ENCODE data around the gene MGST2. TPM values are rescaled to one million over a fixed set of nuclear protein-coding genes. Genes with fewer than 3 reads are reported as not detected.

Gene MGST2
- total RNA-seq, 1 donor from 2014 or later: 134 TPM

GRCh38 chr4:139719381-139720101 lies 53.9 kb downstream of the MGST2 start:
- peaks cover 29% of the 10 kb centered on the region for H3K36me3 ChIP-seq
- H3K9me3 ChIP-seq (replicated peaks): no peaks in the 10 kb centered on the region
- TF ChIP-seq, protein P1, sequence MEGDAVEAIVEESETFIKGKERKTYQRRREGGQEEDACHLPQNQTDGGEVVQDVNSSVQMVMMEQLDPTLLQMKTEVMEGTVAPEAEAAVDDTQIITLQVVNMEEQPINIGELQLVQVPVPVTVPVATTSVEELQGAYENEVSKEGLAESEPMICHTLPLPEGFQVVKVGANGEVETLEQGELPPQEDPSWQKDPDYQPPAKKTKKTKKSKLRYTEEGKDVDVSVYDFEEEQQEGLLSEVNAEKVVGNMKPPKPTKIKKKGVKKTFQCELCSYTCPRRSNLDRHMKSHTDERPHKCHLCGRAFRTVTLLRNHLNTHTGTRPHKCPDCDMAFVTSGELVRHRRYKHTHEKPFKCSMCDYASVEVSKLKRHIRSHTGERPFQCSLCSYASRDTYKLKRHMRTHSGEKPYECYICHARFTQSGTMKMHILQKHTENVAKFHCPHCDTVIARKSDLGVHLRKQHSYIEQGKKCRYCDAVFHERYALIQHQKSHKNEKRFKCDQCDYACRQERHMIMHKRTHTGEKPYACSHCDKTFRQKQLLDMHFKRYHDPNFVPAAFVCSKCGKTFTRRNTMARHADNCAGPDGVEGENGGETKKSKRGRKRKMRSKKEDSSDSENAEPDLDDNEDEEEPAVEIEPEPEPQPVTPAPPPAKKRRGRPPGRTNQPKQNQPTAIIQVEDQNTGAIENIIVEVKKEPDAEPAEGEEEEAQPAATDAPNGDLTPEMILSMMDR (IDR thresholded peaks at IDR 0.05; ENCODE audit: borderline replicate concordance): no peak
- no peak for DNase-seq
- no peaks in the 10 kb centered on the region for H3K27me3 ChIP-seq (ENCODE audit: low read depth)
- H3K4me1 ChIP-seq: peaks cover 12% of the 10 kb centered on the region
- no peak overlapping the region for H3K4me3 ChIP-seq
- intact Hi-C loops (cut with micrococcal nuclease): loop anchor here (10.0 kb wide), 1 partner anchor 605 kb away; no protein-coding TSS in a partner anchor
- H3K27ac ChIP-seq (replicated peaks): no peak overlapping the region

GRCh38 chr4:139720806-139721205 lies 55.2 kb downstream of the MGST2 start:
- Histone ChIP-seq H3K27ac (replicated peaks) (no peak overlapping the region), H3K4me1 (peaks cover 5% of the 10 kb centered on the region), H3K36me3 (peaks cover 32% of the 10 kb centered on the region), H3K9me3 (replicated peaks) (no peaks in the 10 kb centered on the region), H3K4me3 (no peak overlapping the region), H3K27me3 (ENCODE audit: low read depth) (no peaks in the 10 kb centered on the region)
- no peak for DNase-seq
- intact Hi-C loops (cut with micrococcal nuclease): loop anchor here (10.0 kb wide), 1 partner anchor 604 kb away; no protein-coding TSS in a partner anchor
- TF ChIP-seq, protein P1 (IDR thresholded peaks at IDR 0.05; ENCODE audit: borderline replicate concordance): no peak

DNA sequence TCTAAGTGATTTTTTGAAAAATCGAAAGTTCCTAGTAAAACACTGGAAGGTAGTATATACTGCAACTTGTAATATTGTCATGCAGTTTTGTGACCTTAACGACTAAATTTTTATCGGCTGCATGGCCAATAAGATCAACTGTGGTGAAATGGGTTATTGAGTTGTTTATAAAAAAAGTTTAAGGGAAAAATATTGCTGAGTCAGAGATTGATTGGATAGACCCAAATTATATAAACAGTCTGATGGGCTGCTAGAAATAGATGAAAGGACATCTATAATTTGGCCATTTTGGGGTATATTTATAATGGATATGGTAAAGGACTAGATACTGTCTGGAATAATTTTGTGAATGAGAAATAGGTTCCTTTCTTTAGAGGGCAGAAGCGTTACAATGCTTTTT lies 56.2 kb downstream of the MGST2 start:
- Histone ChIP-seq H3K27ac (replicated peaks) (no peak overlapping the region), H3K27me3 (ENCODE audit: low read depth) (no peaks in the 10 kb centered on the region), H3K36me3 (peaks cover 35% of the 10 kb centered on the region), H3K4me3 (no peak overlapping the region), H3K9me3 (replicated peaks) (no peaks in the 10 kb centered on the region), H3K4me1 (no peaks in the 10 kb centered on the region)
- no peak for DNase-seq
- TF ChIP-seq, protein P1 (IDR thresholded peaks at IDR 0.05; ENCODE audit: borderline replicate concordance): no peak
- intact Hi-C loops (cut with micrococcal nuclease): loop anchor here (10.0 kb wide), 1 partner anchor 603 kb away; no protein-coding TSS in a partner anchor

GRCh38 chr4:139725236-139725635 lies 59.6 kb downstream of the MGST2 start:
- peaks cover 6% of the 10 kb centered on the region for H3K36me3 ChIP-seq
- TF ChIP-seq, protein P1 (IDR thresholded peaks at IDR 0.05; ENCODE audit: borderline replicate concordance): no peak

DNA sequence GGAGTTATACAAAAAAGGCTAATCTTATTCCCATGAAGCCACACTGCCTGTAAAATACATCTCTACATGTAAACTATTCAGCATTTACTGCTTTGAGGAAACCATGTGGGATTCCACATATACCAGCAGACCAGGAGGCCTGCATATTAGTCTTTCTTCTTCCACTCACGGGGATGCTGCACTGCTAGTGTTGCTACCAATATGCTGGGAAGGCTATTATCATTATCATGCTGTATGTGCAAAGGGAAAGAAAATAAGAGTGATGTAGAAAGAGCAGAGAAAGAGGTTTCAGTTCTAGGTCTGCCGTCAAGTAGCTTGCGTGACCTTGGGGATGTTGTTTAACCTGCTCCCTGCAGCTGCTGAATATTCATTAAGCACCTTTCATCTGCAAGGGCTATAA lies 61.0 kb downstream of the MGST2 start:
- peaks cover 6% of the 10 kb centered on the region for H3K36me3 ChIP-seq
- intact Hi-C loops (cut with micrococcal nuclease): loop anchor here (10.0 kb wide), 1 partner anchor 598 kb away; no protein-coding TSS in a partner anchor

More at GRCh38 chr4:139725236-139725635, 59.6 kb downstream of the MGST2 start:
- intact Hi-C loops (cut with micrococcal nuclease): loop anchor here (10.0 kb wide), 1 partner anchor 600 kb away; no protein-coding TSS in a partner anchor
- H3K27me3 ChIP-seq (ENCODE audit: low read depth): no peaks in the 10 kb centered on the region
- H3K9me3 ChIP-seq (replicated peaks): no peaks in the 10 kb centered on the region
- H3K4me3 ChIP-seq: no peak overlapping the region
- H3K4me1 ChIP-seq: no peaks in the 10 kb centered on the region
- DNase-seq: no peak
- H3K27ac ChIP-seq (replicated peaks): no peak overlapping the region

More for the DNA sequence above, 61.0 kb downstream of the MGST2 start:
- Histone ChIP-seq H3K9me3 (replicated peaks) (no peaks in the 10 kb centered on the region), H3K27ac (replicated peaks) (no peak overlapping the region), H3K4me3 (no peak overlapping the region), H3K27me3 (ENCODE audit: low read depth) (no peaks in the 10 kb centered on the region), H3K4me1 (no peaks in the 10 kb centered on the region)
- DNase-seq: no peak
- TF ChIP-seq, protein P1 (IDR thresholded peaks at IDR 0.05; ENCODE audit: borderline replicate concordance): no peak
